ENCODE data around the gene ABCA5. TPM values are rescaled to one million over a fixed set of nuclear protein-coding genes. Genes with fewer than 3 reads are reported as not detected.

ABCA5 gene
- polyA plus RNA-seq, 1 experiment, result 6.5 TPM

- H3K4me3 ChIP-seq (ENCODE audit: low read depth, low read length), result no peak overlapping the region
- H3K36me3 ChIP-seq (ENCODE audit: control insufficient read depth, insufficient read depth, low read length), result no peaks in the 10 kb centered on the region
- POLR2A ChIA-PET, result no interaction called here
- CTCF ChIA-PET, result no interaction called here
- no peak for DNase-seq (ENCODE audit: low read depth)
- no peak for TF ChIP-seq CTCF (IDR thresholded peaks at IDR 0.05; ENCODE audit: insufficient read depth, low read depth, low read length)
- H3K27me3 ChIP-seq (ENCODE audit: control insufficient read depth, insufficient read depth, low read length), result no peaks in the 10 kb centered on the region
Observed at GRCh38 chr17:69363488-69364210, 36.7 kb upstream of the ABCA5 start.

DNA sequence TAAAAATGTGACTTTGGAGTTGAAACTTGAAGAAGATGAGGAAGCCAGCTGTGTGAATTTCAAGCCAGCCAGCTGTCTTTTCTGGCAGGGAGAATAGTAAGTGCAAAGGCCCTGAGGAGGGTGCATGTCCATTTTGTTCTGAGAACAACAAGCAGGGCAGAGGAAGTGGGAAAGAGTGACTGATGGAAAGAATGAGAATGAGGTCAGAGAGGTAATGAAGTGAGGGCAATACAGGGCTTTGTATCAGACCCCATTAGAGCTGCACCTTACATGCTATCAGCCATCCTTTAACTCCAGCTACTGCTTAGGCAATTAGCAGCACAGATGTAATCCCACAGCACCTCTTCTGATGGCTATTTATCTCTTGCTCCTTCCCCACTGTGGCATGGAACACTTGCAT, 34.2 kb upstream of the ABCA5 start:
- ChIA-PET CTCF (interaction anchor here (1.2 to 2.0 kb wide), 2 partner anchors 26 to 163 kb away, joined by 3 to 9 read pairs; no protein-coding TSS in a partner anchor), POLR2A (interaction anchor here (0.6 kb wide), 1 partner anchor 57 kb away, joined by 4 read pairs; no protein-coding TSS in a partner anchor)
- DNase-seq (ENCODE audit: low read depth), result no peak
- H3K27me3 ChIP-seq (ENCODE audit: control insufficient read depth, insufficient read depth, low read length), result no peaks in the 10 kb centered on the region
- H3K4me3 ChIP-seq (ENCODE audit: low read depth, low read length), result no peak overlapping the region
- TF ChIP-seq CTCF (IDR thresholded peaks at IDR 0.05; ENCODE audit: insufficient read depth, low read depth, low read length), result no peak
- no peaks in the 10 kb centered on the region for H3K36me3 ChIP-seq (ENCODE audit: control insufficient read depth, insufficient read depth, low read length)

DNA sequence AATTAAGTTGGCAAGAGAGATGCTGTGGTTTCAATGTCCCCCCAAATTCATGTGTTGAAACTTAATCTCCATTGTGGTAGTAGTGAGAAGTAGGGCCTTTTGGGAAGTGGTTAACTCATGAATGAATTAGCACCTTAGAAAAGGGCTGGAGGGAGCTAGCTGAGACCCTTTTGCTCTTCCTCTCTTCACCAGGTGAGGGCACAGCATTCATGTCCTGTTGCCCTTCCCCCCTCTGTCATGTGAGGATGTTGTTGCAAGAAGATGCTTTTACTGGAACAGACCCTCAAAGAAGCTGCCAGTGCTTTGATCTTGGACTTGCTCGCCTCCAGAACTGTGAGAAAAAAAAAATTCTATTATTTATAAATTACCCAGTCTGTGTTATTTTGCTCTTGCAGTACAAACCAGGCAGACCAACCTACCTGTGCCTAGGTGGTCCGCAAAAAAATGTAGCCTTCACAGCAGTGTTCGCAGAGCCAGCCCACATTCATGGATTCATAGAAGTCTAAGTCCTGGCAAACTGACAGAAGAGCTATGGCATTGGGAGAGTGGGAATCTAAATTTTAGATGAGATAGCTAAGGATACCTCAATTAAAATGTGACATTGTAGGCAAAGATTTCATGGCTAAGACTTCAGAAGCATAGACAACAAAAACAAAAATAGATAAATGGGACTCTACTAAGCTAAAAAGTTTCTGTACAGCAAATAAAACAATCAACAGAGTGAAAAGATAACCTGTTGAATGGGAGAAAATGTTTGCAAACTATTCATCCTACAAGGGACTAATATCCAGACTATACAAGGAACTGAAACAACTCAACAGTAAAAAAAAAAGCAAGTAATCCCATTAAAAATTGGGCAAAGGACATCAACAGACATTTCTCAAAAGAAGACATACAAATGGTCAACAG, 32.0 kb upstream of the ABCA5 start:
- Histone ChIP-seq H3K36me3 (ENCODE audit: control insufficient read depth, insufficient read depth, low read length) (no peaks in the 10 kb centered on the region), H3K27me3 (ENCODE audit: control insufficient read depth, insufficient read depth, low read length) (no peaks in the 10 kb centered on the region), H3K4me3 (ENCODE audit: low read depth, low read length) (no peak overlapping the region)
- POLR2A ChIA-PET, result no interaction called here
- no peak for DNase-seq (ENCODE audit: low read depth)
- TF ChIP-seq CTCF (IDR thresholded peaks at IDR 0.05; ENCODE audit: insufficient read depth, low read depth, low read length), result no peak
- CTCF ChIA-PET, result interaction anchor here (1.0 to 1.1 kb wide), 2 partner anchors 36 to 164 kb away, joined by 4 to 5 read pairs; no protein-coding TSS in a partner anchor

GRCh38 chr17:69357701-69358100, 30.8 kb upstream of the ABCA5 start:
- no peak for DNase-seq (ENCODE audit: low read depth)
- CTCF ChIA-PET, result interaction anchor here (1.1 kb wide), 1 partner anchor 37 kb away, joined by 4 read pairs; no protein-coding TSS in a partner anchor
- Histone ChIP-seq H3K36me3 (ENCODE audit: control insufficient read depth, insufficient read depth, low read length) (no peaks in the 10 kb centered on the region), H3K27me3 (ENCODE audit: control insufficient read depth, insufficient read depth, low read length) (no peaks in the 10 kb centered on the region), H3K4me3 (ENCODE audit: low read depth, low read length) (no peak overlapping the region)
- POLR2A ChIA-PET, result no interaction called here
- TF ChIP-seq CTCF (IDR thresholded peaks at IDR 0.05; ENCODE audit: insufficient read depth, low read depth, low read length), result no peak

- no peak for DNase-seq (ENCODE audit: low read depth)
- POLR2A ChIA-PET, result no interaction called here
- H3K27me3 ChIP-seq (ENCODE audit: control insufficient read depth, insufficient read depth, low read length), result no peaks in the 10 kb centered on the region
- CTCF ChIA-PET, result no interaction called here
- TF ChIP-seq CTCF (IDR thresholded peaks at IDR 0.05; ENCODE audit: insufficient read depth, low read depth, low read length), result no peak
- H3K36me3 ChIP-seq (ENCODE audit: control insufficient read depth, insufficient read depth, low read length), result no peaks in the 10 kb centered on the region
- H3K4me3 ChIP-seq (ENCODE audit: low read depth, low read length), result no peak overlapping the region
Observed at GRCh38 chr17:69356625-69357024, 29.7 kb upstream of the ABCA5 start.

Data from BJ (cell line).